Sciatic nerve (tissue), 2 donors: ENCODE data around the gene FREM1. TPM values are rescaled to one million over a fixed set of nuclear protein-coding genes. Genes with fewer than 3 reads are reported as not detected.

Source experiments
- ATAC-seq: fragments of 200-7000 bp; cut with Tn5 transposase; one replicate; pipeline ENCODE4 v1.9.1; 2020; ENCODE audit warnings: mild to moderate bottlenecking, moderate library complexity
- DNase-seq: peaks from one replicate; pipeline ENCODE4 v3.0.0-alpha.2; 2020; ENCODE audit warnings: low spot score
- intact Hi-C: fragments of 100-400 bp; cut with DNase I; formaldehyde crosslinking; loops from one replicate; pipeline ENCODE4 v1.14.2; 2022
- total RNA-seq: library from RNA; stranded (reverse); fragmentation: NEBNext Ultra II Directional; extraction: Animal tissue kit (Norgen Biotek cat#: 25700); gene quantifications from one replicate; pipeline ENCODE4 v1.2.1, GENCODE V29; 2021
- donor health status: DM: no; HTN: no; CAD: no.
- donor health status: DM: no; HTN: no; CAD: no.

The FREM1 gene
- total RNA-seq, 1 donor from 2014 or later, result 8.3 TPM

GRCh38 chr9:14830057-14830456, 80.2 kb downstream of the FREM1 start:
- intact Hi-C loops, result no loop called here
- no peak for DNase-seq
- ATAC-seq, result no peak

GRCh38 chr9:14829204-14829603, 81.0 kb downstream of the FREM1 start:
- intact Hi-C loops, result no loop called here
- ATAC-seq, result no peak
- DNase-seq, result no peak

- DNase-seq, result no peak
- no peak for ATAC-seq
- intact Hi-C loops, result no loop called here
These were observed 82.4 kb downstream of the FREM1 start for GRCh38 chr9:14827805-14828204.

- no peak for ATAC-seq
- no peak for DNase-seq
- intact Hi-C loops, result no loop called here
These were observed 85.7 kb downstream of the FREM1 start for GRCh38 chr9:14824481-14824880.

- ATAC-seq (no peak), DNase-seq (no peak)
- intact Hi-C loops, result no loop called here
These were observed 86.4 kb downstream of the FREM1 start for GRCh38 chr9:14823800-14824199.

- DNase-seq (no peak), ATAC-seq (no peak)
- intact Hi-C loops, result no loop called here
These were observed 87.6 kb downstream of the FREM1 start for GRCh38 chr9:14822666-14823065.

GRCh38 chr9:14819183-14819582, 91.0 kb downstream of the FREM1 start:
- no peak for ATAC-seq
- intact Hi-C loops, result loop anchor here (10.0 kb wide), 1 partner anchor 1054 kb away; no protein-coding TSS in a partner anchor

GRCh38 chr9:14814249-14814628, 96.0 kb downstream of the FREM1 start:
- ATAC-seq (no peak), DNase-seq (no peak)
- intact Hi-C loops, result loop anchor here (10.0 kb wide), 1 partner anchor 1049 kb away; no protein-coding TSS in a partner anchor

More at GRCh38 chr9:14819183-14819582, 91.0 kb downstream of the FREM1 start:
- DNase-seq, result no peak

- intact Hi-C loops, result loop anchor here (10.0 kb wide), 1 partner anchor 1049 kb away; no protein-coding TSS in a partner anchor
These were observed 96.6 kb downstream of the FREM1 start for GRCh38 chr9:14813336-14814248.

GRCh38 chr9:14812806-14813205, 97.4 kb downstream of the FREM1 start:
- ATAC-seq (no peak), DNase-seq (no peak)
- intact Hi-C loops, result loop anchor here (10.0 kb wide), 1 partner anchor 1048 kb away; no protein-coding TSS in a partner anchor

More at GRCh38 chr9:14813336-14814248, 96.6 kb downstream of the FREM1 start:
- ATAC-seq, result peak; percentile 45
- no peak for DNase-seq

GRCh38 chr9:14811844-14812243, 98.4 kb downstream of the FREM1 start:
- ATAC-seq (no peak), DNase-seq (no peak)
- intact Hi-C loops, result loop anchor here (10.0 kb wide), 1 partner anchor 1047 kb away; no protein-coding TSS in a partner anchor

- ATAC-seq (no peak), DNase-seq (no peak)
- intact Hi-C loops, result no loop called here
These were observed 103.2 kb downstream of the FREM1 start for GRCh38 chr9:14806941-14807520.

GRCh38 chr9:14799030-14799429, 111.2 kb downstream of the FREM1 start:
- ATAC-seq (no peak), DNase-seq (no peak)
- intact Hi-C loops, result no loop called here

GRCh38 chr9:14797435-14797834, 112.8 kb downstream of the FREM1 start:
- ATAC-seq (no peak), DNase-seq (no peak)
- intact Hi-C loops, result no loop called here

GRCh38 chr9:14793389-14793788, 116.8 kb downstream of the FREM1 start:
- intact Hi-C loops, result no loop called here
- DNase-seq, result no peak
- ATAC-seq, result no peak

- DNase-seq (no peak), ATAC-seq (no peak)
- intact Hi-C loops, result no loop called here
These were observed 119.6 kb downstream of the FREM1 start for GRCh38 chr9:14790628-14791027.

- ATAC-seq (no peak), DNase-seq (no peak)
- intact Hi-C loops, result no loop called here
These were observed 121.4 kb downstream of the FREM1 start for GRCh38 chr9:14788846-14789245.

GRCh38 chr9:14783358-14783757, 126.9 kb downstream of the FREM1 start:
- ATAC-seq (no peak), DNase-seq (no peak)
- intact Hi-C loops, result no loop called here

GRCh38 chr9:14782286-14783051, 127.8 kb downstream of the FREM1 start:
- no peak for ATAC-seq
- DNase-seq, result no peak
- intact Hi-C loops, result no loop called here
